ENCODE data around the gene TMA7. TPM values are rescaled to one million over a fixed set of nuclear protein-coding genes. Genes with fewer than 3 reads are reported as not detected.

TMA7 gene
- total and polyA plus RNA-seq, 12 donors = 140 to 1,063 (median 196) TPM

GRCh38 chr3:48409291-48410201 is 30.5 kb upstream of the TMA7 start:
- no peak for DNase-seq
- 94 to 95% methylated on average over 31 of the region's 31 CpGs for WGBS, 2 donors

GRCh38 chr3:48410205-48411040 is 29.6 kb upstream of the TMA7 start:
- DNase-seq = no peak

More at GRCh38 chr3:48409291-48410201, 30.5 kb upstream of the TMA7 start:
- no peak for TF ChIP-seq CTCF (IDR thresholded peaks at IDR 0.05)
- H3K9me3 ChIP-seq = no peaks in the 10 kb centered on the region
- no peak overlapping the region for H3K27ac ChIP-seq
- no peaks in the 10 kb centered on the region for H3K27me3 ChIP-seq
- H3K4me3 ChIP-seq = no peak overlapping the region
- no peak for ATAC-seq
- peaks cover 0 to 99% (median 27%) of the 10 kb centered on the region in 9 donors for H3K36me3 ChIP-seq
- H3K4me1 ChIP-seq = no peaks in the 10 kb centered on the region
- intact Hi-C loops (cut with DNase I) = loop anchor here in 2 of 10 donors (10.0 kb wide), 1 partner anchor 135 kb away; no protein-coding TSS in a partner anchor

GRCh38 chr3:48411041-48411588 is 28.9 kb upstream of the TMA7 start:
- no peak overlapping the region for H3K4me3 ChIP-seq
- intact Hi-C loops (cut with DNase I) = no loop called here
- DNase-seq = no peak
- H3K9me3 ChIP-seq = no peaks in the 10 kb centered on the region
- no peaks in the 10 kb centered on the region for H3K4me1 ChIP-seq
- H3K27me3 ChIP-seq = no peaks in the 10 kb centered on the region
- 93 to 94% methylated on average over 9 of the region's 9 CpGs for WGBS, 2 donors
- peaks cover 0 to 100% (median 33%) of the 10 kb centered on the region in 9 donors for H3K36me3 ChIP-seq
- no peak for TF ChIP-seq CTCF (IDR thresholded peaks at IDR 0.05)
- H3K27ac ChIP-seq = no peak overlapping the region
- ATAC-seq = no peak

More at GRCh38 chr3:48410205-48411040, 29.6 kb upstream of the TMA7 start:
- H3K4me1 ChIP-seq = no peaks in the 10 kb centered on the region
- WGBS, 2 donors = 93 to 95% methylated on average over 16 of the region's 16 CpGs
- H3K4me3 ChIP-seq = no peak overlapping the region
- H3K27me3 ChIP-seq = no peaks in the 10 kb centered on the region
- no peak for TF ChIP-seq CTCF (IDR thresholded peaks at IDR 0.05)
- H3K36me3 ChIP-seq = peaks cover 0 to 100% (median 27%) of the 10 kb centered on the region in 9 donors
- H3K9me3 ChIP-seq = no peaks in the 10 kb centered on the region
- no peak overlapping the region for H3K27ac ChIP-seq
- no peak for ATAC-seq
- intact Hi-C loops (cut with DNase I) = no loop called here

Data from heart right ventricle (tissue), 16 donors.